Activated CD4-positive, alpha-beta T cell treated with anti-CD3 and anti-CD28 coated beads for 4 hours (primary cell): ENCODE measurements around the gene SNAP29.
"Not testable (repeated sequence)": the region's sequence is repeated elsewhere in the genome, so short reads cannot be mapped to it uniquely, and the experiment has no call there.

Experiments used
- DNase-seq, 2 donors: peaks; one replicate each; pipeline ENCODE4 v3.0.0-alpha.2; 2020

SNAP29 gene

GRCh38 chr22:20867179-20868024 lies 8.6 kb downstream of the SNAP29 start:
- DNase-seq, result no peak

GRCh38 chr22:20868025-20868962 lies 9.5 kb downstream of the SNAP29 start:
- no peak for DNase-seq

- no peak for DNase-seq
These were observed 10.4 kb downstream of the SNAP29 start for GRCh38 chr22:20869234-20869633.

- no peak for DNase-seq
These were observed 14.4 kb downstream of the SNAP29 start for GRCh38 chr22:20873214-20873613.

GRCh38 chr22:20875296-20875695 lies 16.5 kb downstream of the SNAP29 start:
- DNase-seq, result no peak

- DNase-seq, result no peak
These were observed 18.9 kb downstream of the SNAP29 start for GRCh38 chr22:20877715-20878114.

- no peak for DNase-seq
These were observed 22.4 kb downstream of the SNAP29 start for GRCh38 chr22:20881231-20881630.

- DNase-seq, result no peak
These were observed 23.3 kb downstream of the SNAP29 start for GRCh38 chr22:20881869-20882815.

GRCh38 chr22:20882855-20883254 lies 24.0 kb downstream of the SNAP29 start:
- no peak for DNase-seq

GRCh38 chr22:20884454-20884853 lies 25.6 kb downstream of the SNAP29 start:
- no peak for DNase-seq

GRCh38 chr22:20885017-20885556 lies 26.3 kb downstream of the SNAP29 start:
- DNase-seq, result no peak

GRCh38 chr22:20885557-20886323 lies 26.9 kb downstream of the SNAP29 start:
- DNase-seq, result peak; percentile 20 to 24

- no peak for DNase-seq
These were observed 28.6 kb downstream of the SNAP29 start for GRCh38 chr22:20887375-20887774.

GRCh38 chr22:20889025-20889704 lies 30.4 kb downstream of the SNAP29 start:
- no peak for DNase-seq

GRCh38 chr22:20889904-20890540 lies 31.2 kb downstream of the SNAP29 start:
- DNase-seq, result no peak

GRCh38 chr22:20890975-20891374 lies 32.2 kb downstream of the SNAP29 start:
- DNase-seq, result no peak

GRCh38 chr22:20897737-20898136 lies 38.9 kb downstream of the SNAP29 start:
- not testable (repeated sequence) for DNase-seq

- DNase-seq, result no peak
These were observed 41.1 kb downstream of the SNAP29 start for GRCh38 chr22:20899827-20900423.

- DNase-seq, result not testable (repeated sequence)
These were observed 42.6 kb downstream of the SNAP29 start for GRCh38 chr22:20901093-20902033.
